CD4-positive, alpha-beta T cell treated with Interleukin-6 at 100 ng/mL for 8 hours (primary cell): Measurements from ENCODE around the gene ITGB3BP.

ENCODE experiments used
- DNase-seq: peaks from one replicate; pipeline ENCODE4 v3.0.0-alpha.2; 2020; ENCODE audit warnings: mixed read lengths, low spot score

The ITGB3BP gene

GRCh38 chr1:63418101-63418500 is 104.9 kb downstream of the ITGB3BP start:
- DNase-seq, result no peak

- DNase-seq, result no peak
These were observed 108.2 kb downstream of the ITGB3BP start for GRCh38 chr1:63414691-63415365.

GRCh38 chr1:63413394-63413793 is 109.6 kb downstream of the ITGB3BP start:
- DNase-seq, result no peak

GRCh38 chr1:63411066-63411465 is 112.0 kb downstream of the ITGB3BP start:
- no peak for DNase-seq

DNA sequence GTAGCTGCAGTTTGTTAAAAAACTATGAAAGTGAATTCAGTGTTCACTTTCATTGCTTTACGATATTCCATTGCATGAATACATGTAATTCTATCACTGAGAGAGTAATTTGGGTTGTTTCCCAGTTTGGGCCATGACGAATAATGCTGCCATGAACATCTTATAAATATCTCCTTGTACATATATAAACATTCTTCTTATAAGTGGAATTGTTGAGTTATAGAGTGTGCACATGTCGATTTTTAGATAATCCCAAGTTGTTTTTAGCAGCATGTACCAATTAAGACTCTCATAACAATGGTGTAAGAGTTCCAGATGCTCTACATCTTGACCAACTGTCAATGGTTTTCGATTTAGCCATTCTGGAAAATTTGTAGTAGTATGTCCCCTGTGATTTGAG is 114.7 kb downstream of the ITGB3BP start:
- DNase-seq, result no peak

DNA sequence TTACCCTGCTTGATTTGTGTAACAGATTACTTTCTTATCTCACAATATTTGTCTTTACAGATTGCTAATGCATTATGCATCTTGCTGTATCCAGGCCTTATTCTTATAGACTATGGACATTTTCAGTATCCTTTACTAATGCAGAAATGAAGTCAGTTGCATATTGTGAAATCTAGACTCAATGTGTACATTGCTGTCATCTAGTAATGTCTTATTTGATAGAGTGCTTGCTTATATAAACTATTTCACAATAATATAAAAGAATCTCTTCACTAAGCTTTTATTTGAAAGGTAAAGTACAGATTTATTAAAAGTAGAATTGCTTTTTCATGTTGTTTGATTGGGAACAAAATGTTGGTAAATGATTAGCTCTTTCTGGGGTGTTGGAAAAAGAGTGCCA is 116.0 kb downstream of the ITGB3BP start:
- no peak for DNase-seq

- no peak for DNase-seq
These were observed 117.0 kb downstream of the ITGB3BP start for GRCh38 chr1:63405987-63406386.

DNA sequence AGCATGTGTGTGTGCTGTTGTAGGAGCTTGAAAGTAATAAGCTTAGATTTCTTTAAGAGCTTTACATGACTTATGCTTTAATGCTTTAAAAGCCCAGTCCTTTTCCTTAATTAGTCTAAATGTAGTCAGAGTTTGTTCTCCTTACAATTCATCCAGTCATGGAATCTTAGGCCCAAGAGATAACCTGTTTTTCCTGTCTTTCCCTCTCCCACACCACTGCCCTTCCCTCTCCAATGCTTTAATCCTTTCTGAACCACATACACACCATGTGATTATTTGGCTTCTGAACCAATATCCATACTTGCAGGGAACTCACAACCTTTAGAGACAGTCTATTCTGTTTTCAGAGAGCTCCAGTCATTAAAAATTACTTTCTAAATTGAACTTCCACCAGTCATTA is 118.0 kb downstream of the ITGB3BP start:
- no peak for DNase-seq

- DNase-seq, result no peak
These were observed 119.6 kb downstream of the ITGB3BP start for GRCh38 chr1:63403386-63403785.

GRCh38 chr1:63401945-63402344 is 121.1 kb downstream of the ITGB3BP start:
- DNase-seq, result no peak
